ENCODE data around the gene PRPF31.

GRCh38 chr19:54165222-54165621, 49.7 kb downstream of the PRPF31 start:
- TF ChIP-seq EZH2phosphoT487 (IDR thresholded peaks at IDR 0.05; ENCODE audit: borderline replicate concordance) (no peak), CTCF (conservative IDR thresholded peaks at IDR 0.05; ENCODE audit: low read length) (no peak)

All from Loucy (cell line).